DMS153 (cell line): ENCODE data around the gene MYB.

Experiments used
- DNase-seq: peaks from one replicate; lab custom pipeline; 2025; lab: John Stamatoyannopoulos, UW

Gene MYB

DNA sequence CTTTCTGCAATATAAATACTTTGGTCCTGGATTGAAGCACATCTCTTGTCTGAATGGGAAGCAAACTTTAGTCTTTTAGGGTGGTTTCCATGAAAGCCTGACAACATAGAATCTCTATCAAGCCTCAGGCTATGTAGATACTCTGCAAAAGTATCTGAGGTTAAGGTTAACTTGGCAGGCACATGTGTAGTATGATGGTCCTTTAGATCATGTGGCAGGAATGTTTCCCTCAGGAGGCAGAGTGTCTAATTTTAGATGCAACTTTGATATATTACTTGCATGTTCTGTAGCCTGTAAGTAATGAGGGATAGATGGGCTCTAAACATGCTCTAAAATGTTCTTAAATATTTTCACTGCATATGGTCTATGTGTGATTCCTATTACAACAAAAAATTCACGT, 8.2 kb downstream of the MYB start:
- DNase-seq: no peak

DNA sequence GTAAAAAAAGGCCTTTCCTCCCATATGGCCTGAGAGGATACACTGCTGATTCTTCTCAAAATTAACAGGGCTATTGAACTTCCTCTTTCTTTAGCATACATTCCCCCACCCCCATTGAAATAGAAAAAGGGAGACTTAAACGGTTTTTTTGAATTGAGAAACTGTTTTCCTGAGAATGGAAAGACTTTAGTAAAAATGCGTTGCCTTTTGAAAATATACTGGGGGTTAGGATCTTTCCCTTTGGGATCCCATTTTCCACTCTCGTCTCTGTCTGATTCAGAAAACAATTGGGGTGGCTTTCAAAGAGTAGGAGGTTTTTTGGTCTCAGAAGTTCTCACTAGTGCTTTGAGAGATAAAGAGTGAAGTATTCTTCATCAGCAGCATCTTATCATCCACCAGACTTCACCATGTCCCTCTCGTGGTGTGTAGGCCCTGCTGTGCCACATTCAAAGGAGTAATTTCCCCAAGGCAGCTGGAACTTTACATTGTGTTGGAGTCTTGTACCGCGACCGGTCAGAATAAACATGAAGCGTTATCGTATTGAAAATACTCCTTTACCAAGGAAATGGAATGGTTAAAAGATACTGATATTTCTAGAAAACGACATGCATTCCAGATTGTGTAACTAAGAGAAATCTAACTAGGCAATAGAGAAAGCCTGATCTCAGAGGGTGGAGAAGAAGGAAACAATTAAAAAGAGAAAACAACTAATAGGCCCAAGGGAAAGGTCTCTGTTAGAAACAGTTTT, 10.6 kb downstream of the MYB start:
- DNase-seq: no peak

DNA sequence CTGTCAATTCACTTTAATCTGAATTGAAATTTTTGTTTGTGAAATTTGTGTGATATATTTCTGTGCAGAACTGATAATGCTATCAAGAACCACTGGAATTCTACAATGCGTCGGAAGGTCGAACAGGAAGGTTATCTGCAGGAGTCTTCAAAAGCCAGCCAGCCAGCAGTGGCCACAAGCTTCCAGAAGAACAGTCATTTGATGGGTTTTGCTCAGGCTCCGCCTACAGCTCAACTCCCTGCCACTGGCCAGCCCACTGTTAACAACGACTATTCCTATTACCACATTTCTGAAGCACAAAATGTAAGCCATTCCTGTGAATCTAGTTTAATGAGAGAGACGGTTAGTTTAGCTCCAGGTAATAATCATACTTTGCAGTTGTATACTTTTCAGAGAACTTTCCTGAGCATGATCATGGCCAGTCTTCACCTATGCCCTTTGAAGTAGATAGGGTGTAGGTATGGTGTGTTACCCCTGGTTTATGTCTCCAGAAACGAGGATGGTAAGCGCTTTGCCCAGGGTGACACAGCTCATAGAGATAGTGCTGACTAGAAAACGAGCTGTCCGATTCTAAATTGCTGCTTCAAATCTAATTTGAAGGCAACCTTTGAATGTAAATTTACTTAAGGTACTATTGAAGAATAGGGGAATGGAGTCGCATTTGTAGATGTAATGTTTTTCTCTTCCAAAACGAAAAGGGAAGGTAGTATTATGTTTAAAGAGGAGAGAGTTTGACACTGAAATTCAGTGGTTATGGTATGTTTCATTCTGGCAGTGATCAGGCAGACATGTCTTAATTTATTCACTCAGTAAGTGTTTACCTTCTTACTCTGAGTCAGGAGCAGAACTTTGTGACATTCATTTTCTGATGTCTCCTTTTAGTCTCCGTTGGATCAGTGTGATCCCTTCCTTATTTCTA, 11.4 kb downstream of the MYB start:
- DNase-seq: no peak

- no peak for DNase-seq
Observed at GRCh38 chr6:135193221-135193620, 12.1 kb downstream of the MYB start.

DNA sequence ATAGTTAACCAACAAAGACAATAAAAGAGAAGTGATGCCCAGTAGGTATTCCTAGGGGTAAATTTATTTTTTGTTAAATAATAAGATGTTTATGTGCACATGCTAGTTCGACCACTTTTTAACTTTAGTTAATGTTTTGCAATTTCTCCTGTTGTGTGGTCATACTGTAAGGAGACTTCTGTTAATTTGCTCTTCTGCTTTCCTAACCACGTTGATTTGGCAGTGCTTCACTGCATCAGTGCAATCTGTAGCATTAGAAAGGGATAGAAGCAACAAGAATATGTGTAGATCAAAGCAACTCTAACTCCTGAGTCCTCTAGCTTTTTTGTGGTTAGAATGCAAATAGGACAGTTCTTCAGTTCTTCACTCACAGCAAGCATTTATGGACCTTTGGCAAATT, 13.9 kb downstream of the MYB start:
- no peak for DNase-seq

GRCh38 chr6:135195522-135195921, 14.4 kb downstream of the MYB start:
- no peak for DNase-seq

DNA sequence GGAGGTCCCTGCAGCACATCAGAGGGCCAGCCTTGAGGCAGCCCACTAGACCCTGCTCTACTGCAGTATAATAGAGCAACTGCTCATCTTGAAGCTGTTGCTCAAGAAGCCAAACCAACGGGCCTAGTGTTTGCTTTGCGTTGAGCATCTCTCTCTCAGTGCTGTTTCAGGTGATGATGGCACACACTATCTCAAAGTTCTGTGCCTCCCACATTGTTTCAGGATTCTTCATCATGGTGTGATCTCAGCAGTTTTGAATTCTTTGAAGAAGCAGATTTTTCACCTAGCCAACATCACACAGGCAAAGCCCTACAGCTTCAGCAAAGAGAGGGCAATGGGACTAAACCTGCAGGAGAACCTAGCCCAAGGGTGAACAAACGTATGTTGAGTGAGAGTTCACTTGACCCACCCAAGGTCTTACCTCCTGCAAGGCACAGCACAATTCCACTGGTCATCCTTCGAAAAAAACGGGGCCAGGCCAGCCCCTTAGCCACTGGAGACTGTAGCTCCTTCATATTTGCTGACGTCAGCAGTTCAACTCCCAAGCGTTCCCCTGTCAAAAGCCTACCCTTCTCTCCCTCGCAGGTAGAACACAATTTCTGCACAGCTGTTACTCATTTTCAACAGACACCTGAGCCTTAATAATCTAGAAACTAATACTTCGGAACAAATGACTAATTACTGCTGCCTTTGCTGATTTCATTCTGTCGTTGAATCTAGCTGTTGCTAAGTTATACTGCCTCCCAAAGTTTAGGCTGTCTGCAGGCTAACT, 15.8 kb downstream of the MYB start:
- no peak for DNase-seq

DNA sequence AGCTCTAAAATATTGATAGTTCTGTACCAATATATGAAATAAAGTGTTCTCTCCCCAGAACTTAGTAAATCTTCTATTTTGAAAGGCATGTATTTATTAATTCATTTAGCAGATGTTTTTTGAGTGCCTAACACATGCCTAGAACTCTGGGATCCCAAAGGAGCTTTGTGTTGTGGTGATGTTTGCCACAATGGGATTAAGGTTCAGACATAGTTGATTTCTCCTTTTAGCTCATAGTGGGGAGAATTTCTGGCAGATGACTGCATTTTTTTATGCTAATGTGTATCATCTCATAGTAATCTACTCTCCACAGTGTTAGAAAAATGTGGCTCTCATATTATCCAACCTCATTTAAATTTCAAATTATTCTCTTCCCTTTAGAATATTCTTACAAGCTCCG, 21.7 kb downstream of the MYB start:
- no peak for DNase-seq

DNA sequence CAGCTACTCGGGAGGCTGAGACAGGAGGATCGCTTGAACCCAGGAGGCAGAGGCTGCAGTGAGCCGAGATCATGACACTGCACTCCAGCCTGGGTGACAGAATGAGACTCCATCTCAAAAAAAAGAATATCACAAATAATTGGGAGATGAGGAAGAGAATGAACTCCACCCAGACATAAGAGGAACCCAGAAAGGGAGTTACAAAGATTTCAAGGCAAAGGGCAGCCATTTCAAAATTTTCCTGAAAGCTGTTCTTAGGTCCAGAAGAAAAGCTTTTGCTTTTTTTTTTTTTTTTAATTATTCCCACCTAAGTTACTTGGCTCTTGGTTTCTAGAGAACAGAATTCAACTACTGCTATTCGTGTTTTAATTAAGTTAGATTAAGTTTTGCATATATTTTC, 23.8 kb downstream of the MYB start:
- no peak for DNase-seq

DNA sequence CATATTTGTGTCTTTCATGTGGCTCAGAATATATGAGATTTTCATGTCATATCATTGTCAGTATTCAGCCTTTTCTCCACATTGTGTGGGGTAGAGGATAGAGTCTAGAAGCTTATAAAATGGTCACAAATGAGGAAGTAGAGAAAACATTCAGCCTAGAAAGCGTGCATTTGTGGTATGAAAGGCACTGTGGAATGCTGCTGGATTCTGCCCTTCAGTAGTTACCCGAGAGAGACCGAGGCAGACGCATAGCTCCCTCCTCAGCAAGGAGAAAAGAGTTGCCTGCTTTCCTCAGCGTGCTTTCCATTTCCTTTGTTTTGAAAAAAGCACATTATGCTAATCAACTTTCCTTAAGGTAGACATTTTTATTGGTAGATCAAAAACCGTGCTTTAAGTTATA, 28.7 kb downstream of the MYB start:
- no peak for DNase-seq

DNA sequence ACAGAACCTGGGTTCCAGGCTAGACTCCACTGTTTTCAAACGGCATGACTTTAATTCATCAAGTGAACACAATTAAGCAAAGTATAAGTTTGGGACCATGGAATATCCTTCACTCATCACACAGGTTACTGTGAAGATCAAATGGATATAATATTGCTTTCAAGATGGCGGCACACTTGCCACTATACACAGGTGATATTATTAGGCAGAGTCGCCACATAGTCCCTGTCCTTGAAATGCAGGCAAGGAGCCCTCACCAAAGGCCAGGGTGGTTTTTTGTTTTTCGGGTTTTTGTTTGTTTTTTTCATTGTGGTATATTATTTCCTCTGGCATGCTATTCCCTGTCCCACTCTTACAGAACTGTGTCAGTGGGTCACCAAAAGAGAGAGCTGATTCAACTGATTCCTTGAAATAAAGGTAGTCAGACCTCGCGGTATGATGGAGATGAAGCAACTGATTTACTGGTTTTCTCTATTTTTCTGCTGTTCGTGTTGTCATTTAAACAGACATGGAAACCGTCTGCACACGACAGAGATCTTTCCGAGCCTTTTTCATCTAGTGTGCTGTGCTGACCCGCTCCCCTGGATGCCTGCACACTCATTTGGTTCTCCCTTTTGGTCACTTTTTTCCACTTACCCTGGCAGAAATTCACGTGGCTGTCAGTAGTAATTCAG, 29.7 kb downstream of the MYB start:
- no peak for DNase-seq

DNA sequence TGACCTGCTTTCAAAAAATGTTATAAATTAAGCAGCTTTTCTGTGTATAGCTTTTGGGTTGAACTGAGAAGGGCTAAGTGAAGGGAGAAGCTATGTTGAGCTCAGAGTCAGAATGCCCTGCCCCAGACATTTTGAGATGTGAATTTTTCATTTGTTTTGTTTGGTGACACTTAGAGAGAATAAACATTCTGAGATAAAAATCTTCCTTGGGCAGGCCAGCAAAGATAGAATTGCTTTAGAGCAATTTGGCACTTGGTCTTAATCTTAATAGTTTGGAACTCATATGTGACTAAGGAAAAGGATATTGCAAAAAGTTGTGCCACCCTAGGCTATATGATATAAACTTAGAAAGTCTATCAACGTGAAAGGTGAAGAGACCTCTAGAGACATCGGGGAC, 30.2 kb downstream of the MYB start:
- no peak for DNase-seq

DNA sequence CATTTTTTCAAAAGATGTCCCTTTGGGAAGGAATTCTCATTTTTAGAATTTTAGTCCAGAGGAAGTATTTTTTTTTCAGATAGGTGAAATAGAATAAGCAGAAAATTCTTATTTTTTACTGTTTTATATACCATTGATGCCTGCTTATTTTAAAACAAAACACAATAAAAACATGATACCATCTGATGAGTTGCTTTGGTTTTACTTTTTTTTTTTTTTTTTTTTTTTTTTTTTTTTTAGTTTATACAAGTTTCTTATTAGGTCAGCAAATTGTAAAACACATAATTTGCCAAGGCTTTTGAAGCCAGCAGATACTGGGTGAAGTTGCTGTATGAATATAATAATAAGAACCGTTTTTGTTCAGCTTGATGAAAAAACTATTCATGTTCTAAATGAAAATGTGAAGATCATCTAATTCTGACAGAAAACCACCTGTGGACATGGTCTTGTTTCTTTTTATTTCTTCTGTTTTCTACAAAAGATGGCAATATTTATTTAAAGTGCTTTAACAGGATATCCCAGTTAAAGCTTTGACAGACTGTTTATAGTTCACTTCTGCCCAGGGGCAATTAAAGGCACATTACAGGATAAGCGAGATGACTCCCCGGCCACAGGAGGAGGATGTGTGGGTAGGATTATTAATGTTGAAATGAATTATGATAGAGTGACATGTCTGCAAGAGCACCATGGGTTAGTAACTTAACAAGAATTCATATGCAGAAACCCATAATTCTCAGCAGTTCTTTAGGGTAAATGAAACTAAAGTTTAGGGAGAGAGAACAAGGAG, 31.1 kb downstream of the MYB start:
- DNase-seq: no peak

GRCh38 chr6:135212935-135213334, 31.8 kb downstream of the MYB start:
- no peak for DNase-seq

DNA sequence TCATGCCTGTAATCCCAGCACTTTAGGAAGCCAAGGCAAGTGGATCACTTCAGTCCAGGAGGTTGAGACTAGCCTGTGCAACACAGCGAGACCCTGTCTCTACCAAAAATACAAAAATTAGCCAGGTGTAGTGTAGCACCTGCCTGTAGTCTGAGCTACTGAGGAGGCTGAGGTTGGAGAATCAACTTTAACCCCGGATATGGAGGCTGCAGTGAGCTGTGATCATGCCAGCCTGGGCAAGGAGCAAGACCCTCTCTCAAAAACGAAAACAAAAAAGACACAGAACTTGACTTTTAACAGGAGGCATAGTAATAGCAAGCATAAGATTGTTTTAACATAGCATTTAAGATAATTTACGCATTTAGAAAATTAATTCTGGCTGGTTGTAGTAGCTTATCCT, 32.5 kb downstream of the MYB start:
- DNase-seq: no peak

GRCh38 chr6:135215160-135215559, 34.1 kb downstream of the MYB start:
- DNase-seq: no peak

DNA sequence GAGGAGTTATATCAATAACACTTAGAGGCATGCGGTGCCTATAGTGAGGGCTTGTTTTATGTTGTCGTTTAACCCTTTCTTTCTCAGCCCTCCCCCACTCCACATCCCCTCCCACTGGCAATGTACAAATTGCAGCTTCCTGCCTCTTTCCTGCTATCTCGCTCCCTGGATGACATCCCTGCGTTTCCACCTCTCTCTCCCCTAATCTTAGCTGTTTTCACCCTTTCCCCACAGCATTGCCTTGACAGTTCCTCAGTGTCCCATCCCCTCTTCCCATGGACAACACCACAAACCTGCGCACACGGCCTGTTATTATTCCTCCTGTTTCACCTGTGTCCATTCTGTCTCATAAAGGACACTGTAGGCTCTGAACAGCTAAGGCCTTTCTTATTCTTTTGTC, 34.5 kb downstream of the MYB start:
- DNase-seq: no peak

- DNase-seq: no peak
Observed at GRCh38 chr6:135217663-135218062, 36.6 kb downstream of the MYB start.

DNA sequence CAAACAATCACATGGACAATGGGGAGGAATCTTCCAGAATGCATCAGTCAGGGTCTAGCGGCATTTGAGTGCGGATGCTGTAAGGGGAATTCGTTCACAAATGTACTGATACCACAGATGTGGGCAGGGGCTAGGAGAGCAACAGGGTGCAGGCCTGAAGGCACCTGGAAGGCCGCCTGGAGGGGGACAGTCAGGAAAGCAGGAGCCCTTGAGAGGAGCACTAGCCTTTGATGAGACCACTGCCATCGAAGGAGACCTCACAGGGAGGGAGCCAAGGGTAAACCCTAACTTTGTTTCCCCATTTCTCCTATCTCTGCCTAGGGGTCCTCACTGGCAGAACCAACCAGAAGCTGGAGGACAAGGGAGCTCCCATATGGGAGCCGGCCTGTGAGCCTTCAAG, 38.2 kb downstream of the MYB start:
- no peak for DNase-seq

DNA sequence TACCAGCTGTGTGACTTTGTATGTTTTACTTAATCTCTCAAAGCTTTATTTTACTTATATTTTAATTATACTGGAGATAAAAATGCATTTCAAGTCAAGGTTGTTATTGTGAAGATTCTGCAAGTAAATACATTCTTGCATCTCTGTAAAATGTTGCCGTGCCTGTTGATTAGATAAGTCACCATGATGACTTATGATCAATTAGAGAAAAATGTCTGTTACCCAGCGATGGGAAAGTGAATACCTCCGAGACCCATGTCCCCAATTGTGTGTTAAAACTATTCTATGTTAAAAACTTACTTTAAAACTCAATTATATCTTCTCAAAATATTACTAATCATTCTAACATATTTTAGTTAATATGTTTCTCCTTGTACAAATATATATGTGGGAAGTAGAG, 39.9 kb downstream of the MYB start:
- no peak for DNase-seq

- DNase-seq: no peak
Observed at GRCh38 chr6:135221505-135221904, 40.4 kb downstream of the MYB start.
